B cell (primary cell): Measurements from ENCODE around the gene ABCA4. TPM values are rescaled to one million over a fixed set of nuclear protein-coding genes. Genes with fewer than 3 reads are reported as not detected.

ENCODE experiments used
- ATAC-seq: fragments of 200-7000 bp; cut with Tn5 transposase; one replicate; pipeline ENCODE4 v1.10.0; 2021; ENCODE audit warnings: low read depth, mild to moderate bottlenecking, moderate number of reproducible peaks, moderate library complexity
- CTCF ChIA-PET: fragments of 350-600 bp; sonication (Branson Sonifier 250); formaldehyde crosslinking; loops from one replicate; lab custom pipeline; 2021; ENCODE audit warnings: antibody characterized with exemption, inconsistent platforms; lab: Charles Lee
- POLR2A ChIA-PET: fragments of 350-600 bp; sonication (Branson Sonifier 250); formaldehyde crosslinking; loops from one replicate; lab custom pipeline; 2021; ENCODE audit warnings: antibody characterized with exemption; lab: Charles Lee
- DNase-seq: peaks from one replicate; pipeline ENCODE4 v3.0.0; 2013
- H2AFZ ChIP-seq: 2 replicates; pipeline ENCODE4 v1.6.1; 2012; ENCODE audit warnings: mild to moderate bottlenecking, low read depth, low read length; ENCODE audit not compliant: insufficient read depth, poor library complexity, severe bottlenecking
- H3K27ac ChIP-seq, 2 donors: 1 replicate in 1 of 2; 2 replicates in 1 of 2; pipeline ENCODE4 v1.5.1; 2012 to 2013; ENCODE audit warnings: low read length in 2 of 2, mild to moderate bottlenecking in 2 of 2, moderate library complexity in 1 of 2
- H3K27me3 ChIP-seq, 4 experiments: fragments of 200-600 bp in 1 of 4; sonication (generic) in 1 of 4; replicated peaks in 1 of 4; 1 replicate in 2 of 4; 2 replicates in 2 of 4; pipeline versions ENCODE4 v1.6.1 to v1.7.0; 2013 to 2016; ENCODE audit warnings: low read length in 3 of 4, mild to moderate bottlenecking in 2 of 4, mixed read lengths in 1 of 4, moderate library complexity in 1 of 4; ENCODE audit not compliant: insufficient read depth in 4 of 4, control insufficient read depth in 3 of 4; ENCODE audit errors: control extremely low read depth in 1 of 4
- H3K36me3 ChIP-seq, 2 experiments: replicated peaks in 1 of 2; 1 replicate in 1 of 2; 2 replicates in 1 of 2; pipeline versions ENCODE4 v1.6.1 to v1.7.1; 2013; ENCODE audit warnings: low read length in 1 of 2; ENCODE audit not compliant: insufficient read depth in 2 of 2, control insufficient read depth in 1 of 2; ENCODE audit errors: control extremely low read depth in 1 of 2, extremely low read depth in 1 of 2
- H3K4me1 ChIP-seq, 2 donors: fragments of 200-600 bp in 1 of 2; sonication (generic) in 1 of 2; 1 replicate in 1 of 2; 2 replicates in 1 of 2; pipeline versions ENCODE4 v1.5.1 to v1.6.1; 2013 to 2017; ENCODE audit warnings: low read length in 2 of 2; ENCODE audit not compliant: control insufficient read depth in 2 of 2, insufficient read depth in 2 of 2
- H3K4me2 ChIP-seq: replicated peaks from 2 replicates; pipeline ENCODE3; 2012; ENCODE audit warnings: mild to moderate bottlenecking, low read depth, low read length; ENCODE audit not compliant: poor library complexity, severe bottlenecking
- H3K4me3 ChIP-seq, 5 experiments: fragments of 200-600 bp in 1 of 5; sonication (generic) in 1 of 5; 1 replicate in 3 of 5; 2 replicates in 2 of 5; pipeline versions ENCODE4 v1.5.1 to v1.7.0; 2011 to 2016; ENCODE audit warnings: low read length in 4 of 5, mild to moderate bottlenecking in 4 of 5, low read depth in 2 of 5, control low read depth in 1 of 5, moderate library complexity in 1 of 5; ENCODE audit not compliant: insufficient read depth in 1 of 5; ENCODE audit errors: control extremely low read depth in 1 of 5, extremely low read depth in 1 of 5
- H3K79me2 ChIP-seq: fragments of 200-600 bp; sonication (generic); one replicate; pipeline ENCODE4 v1.6.0; 2016; ENCODE audit warnings: low read length; ENCODE audit not compliant: control insufficient read depth, insufficient read depth
- H3K9ac ChIP-seq: fragments of 200-600 bp; sonication (generic); 2 replicates; pipeline ENCODE4 v1.6.1; 2017; ENCODE audit warnings: mild to moderate bottlenecking, low read length, moderate library complexity
- H3K9me3 ChIP-seq, 3 donors: one replicate each; pipeline versions ENCODE4 v1.6.1 to v1.7.1; 2013; ENCODE audit warnings: low read length in 2 of 3; ENCODE audit not compliant: control insufficient read depth in 2 of 3, insufficient read depth in 1 of 3; ENCODE audit errors: control extremely low read depth in 1 of 3
- H4K20me1 ChIP-seq: 2 replicates; pipeline ENCODE4 v1.6.0; 2012; ENCODE audit warnings: mild to moderate bottlenecking, low read length; ENCODE audit not compliant: insufficient read depth, control insufficient read depth, poor library complexity, severe bottlenecking
- H3K27ac Mint-ChIP-seq: one replicate; pipeline ENCODE4 v1.8.0; 2021; ENCODE audit warnings: mixed read lengths
- H3K27me3 Mint-ChIP-seq: one replicate; pipeline ENCODE4 v1.8.0; 2021; ENCODE audit warnings: mixed read lengths
- H3K4me1 Mint-ChIP-seq: one replicate; pipeline ENCODE4 v1.8.0; 2021; ENCODE audit warnings: mixed read lengths
- H3K4me3 Mint-ChIP-seq: one replicate; pipeline ENCODE4 v1.8.0; 2021; ENCODE audit warnings: mixed read lengths
- H3K9me3 Mint-ChIP-seq: one replicate; pipeline ENCODE4 v1.8.0; 2022; ENCODE audit warnings: mixed read lengths; ENCODE audit not compliant: insufficient read depth
- EZH2 ChIP-seq: IDR thresholded peaks from 2 replicates; pipeline ENCODE4 v1.6.1; 2012; ENCODE audit warnings: borderline replicate concordance, low read depth, mild to moderate bottlenecking, moderate library complexity, low read length; ENCODE audit not compliant: insufficient read depth, poor library complexity, severe bottlenecking
- WGBS: methylation state at CpG from one replicate; pipeline ENCODE4 v1.1.5; 2013; ENCODE audit warnings: missing lambda C conversion rate; ENCODE audit not compliant: insufficient coverage; 5-methylcytosine and 5-hydroxymethylcytosine counted together
- intact Hi-C: fragments of 100-400 bp; cut with micrococcal nuclease; formaldehyde crosslinking; loops from one replicate; pipeline ENCODE4 v1.10.0; 2022
- polyA plus RNA-seq: library from polyadenylated mRNA; depleted of rRNA; stranded (reverse); fragments of >200 nt; gene quantifications from 2 replicates; pipeline ENCODE4 v1.2.3, GENCODE V29; 2012
- total RNA-seq, 2 donors: library from RNA; stranded (reverse); fragments of 120-200 nt in 1 of 2; gene quantifications; 1 replicate in 1 of 2; 2 replicates in 1 of 2; pipeline versions ENCODE4 v1.2.3 to v1.2.4, GENCODE V29; 2013 to 2022
- TF ChIP-seq, protein P1 (sequence below): fragments of 200-600 bp; IDR thresholded peaks from one replicate; pipeline ENCODE4 v1.8.0; 2022; ENCODE audit warnings: antibody characterized with exemption, mild to moderate bottlenecking

Gene ABCA4
- total and polyA plus RNA-seq, 2 donors (not counting 1 experiment from before 2014, with no cell fraction given), result not detected

DNA sequence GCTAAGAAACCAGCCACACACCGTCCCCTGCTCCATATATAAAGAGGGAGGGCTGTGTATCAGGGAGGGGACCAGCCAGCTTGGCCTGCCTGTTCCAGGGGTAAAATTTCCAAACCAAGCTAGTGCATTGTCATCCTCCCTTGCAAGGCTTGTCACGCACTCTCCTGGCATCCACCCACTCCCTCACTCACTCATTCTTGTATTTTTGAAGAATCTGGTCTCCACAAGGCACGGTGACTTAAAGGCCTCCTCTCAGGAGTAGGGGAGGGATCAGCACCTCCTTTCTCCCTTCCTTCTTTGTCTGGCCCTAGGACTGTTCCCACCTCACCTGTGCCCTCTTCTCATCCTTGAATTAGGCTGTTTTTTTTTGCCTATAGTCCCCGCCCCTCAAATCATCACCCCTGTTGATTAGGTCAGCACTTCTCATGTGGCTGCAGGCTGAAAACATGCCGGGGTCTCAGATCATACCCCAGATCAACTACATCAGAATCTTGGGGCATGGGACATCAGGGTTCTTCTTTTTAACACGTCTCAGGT lies 5.0 kb downstream of the ABCA4 start:
- intact Hi-C loops, result no loop called here
- no peaks in the 10 kb centered on the region for H3K79me2 ChIP-seq
- H3K4me1 Mint-ChIP-seq, result no peaks in the 10 kb centered on the region
- no peak for ATAC-seq
- DNase-seq, result no peak
- no peak for TF ChIP-seq EZH2
- TF ChIP-seq, protein P1, sequence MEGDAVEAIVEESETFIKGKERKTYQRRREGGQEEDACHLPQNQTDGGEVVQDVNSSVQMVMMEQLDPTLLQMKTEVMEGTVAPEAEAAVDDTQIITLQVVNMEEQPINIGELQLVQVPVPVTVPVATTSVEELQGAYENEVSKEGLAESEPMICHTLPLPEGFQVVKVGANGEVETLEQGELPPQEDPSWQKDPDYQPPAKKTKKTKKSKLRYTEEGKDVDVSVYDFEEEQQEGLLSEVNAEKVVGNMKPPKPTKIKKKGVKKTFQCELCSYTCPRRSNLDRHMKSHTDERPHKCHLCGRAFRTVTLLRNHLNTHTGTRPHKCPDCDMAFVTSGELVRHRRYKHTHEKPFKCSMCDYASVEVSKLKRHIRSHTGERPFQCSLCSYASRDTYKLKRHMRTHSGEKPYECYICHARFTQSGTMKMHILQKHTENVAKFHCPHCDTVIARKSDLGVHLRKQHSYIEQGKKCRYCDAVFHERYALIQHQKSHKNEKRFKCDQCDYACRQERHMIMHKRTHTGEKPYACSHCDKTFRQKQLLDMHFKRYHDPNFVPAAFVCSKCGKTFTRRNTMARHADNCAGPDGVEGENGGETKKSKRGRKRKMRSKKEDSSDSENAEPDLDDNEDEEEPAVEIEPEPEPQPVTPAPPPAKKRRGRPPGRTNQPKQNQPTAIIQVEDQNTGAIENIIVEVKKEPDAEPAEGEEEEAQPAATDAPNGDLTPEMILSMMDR, result no peak
- H2AFZ ChIP-seq, result no peak overlapping the region
- no peaks in the 10 kb centered on the region for H3K36me3 ChIP-seq
- H4K20me1 ChIP-seq, result no peaks in the 10 kb centered on the region
- H3K27ac ChIP-seq, result no peak overlapping the region
- no peaks in the 10 kb centered on the region for H3K4me1 ChIP-seq
- ChIA-PET POLR2A (no interaction called here), CTCF (no interaction called here)
- H3K27me3 Mint-ChIP-seq, result peaks cover 15% of the 10 kb centered on the region
- no peaks in the 10 kb centered on the region for H3K9me3 Mint-ChIP-seq
- H3K27ac Mint-ChIP-seq, result no peak overlapping the region
- WGBS, result 92% methylated on average over 4 of the region's 6 CpGs
- no peak overlapping the region for H3K4me3 Mint-ChIP-seq
- no peak overlapping the region for H3K4me2 ChIP-seq
- no peak overlapping the region for H3K9ac ChIP-seq
- no peak overlapping the region for H3K4me3 ChIP-seq
- no peaks in the 10 kb centered on the region for H3K9me3 ChIP-seq
- no peaks in the 10 kb centered on the region for H3K27me3 ChIP-seq

DNA sequence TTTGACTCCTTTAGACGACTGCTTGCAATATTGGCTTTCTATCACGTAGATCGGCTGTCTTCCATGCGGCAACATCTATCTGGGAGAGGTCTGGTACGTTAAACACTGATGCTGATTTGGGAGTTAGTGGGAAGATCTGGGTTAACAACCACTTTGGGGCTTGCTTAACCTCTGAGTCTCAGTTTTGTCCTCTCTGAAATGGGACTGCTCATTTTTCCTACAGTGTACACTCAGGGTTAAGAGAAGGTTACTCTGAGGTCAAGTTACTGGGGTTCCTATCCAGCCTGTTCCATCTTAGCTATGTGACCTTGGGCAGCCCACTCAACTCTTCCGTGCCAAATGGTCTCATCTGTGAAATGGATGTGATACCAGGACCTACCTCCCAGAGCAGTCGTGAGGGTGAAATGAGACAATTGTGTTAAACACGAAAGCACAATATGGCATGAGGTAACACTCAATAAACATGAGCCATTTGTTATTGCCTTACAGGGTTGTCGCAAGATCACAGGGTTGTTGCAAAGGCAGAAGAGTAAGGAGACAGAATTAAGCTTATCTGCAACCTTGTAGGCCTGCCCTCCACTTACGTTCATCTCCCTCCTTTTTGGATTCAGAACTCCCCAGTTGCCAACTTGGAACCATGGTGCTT lies 5.6 kb downstream of the ABCA4 start:
- no peak overlapping the region for H3K4me2 ChIP-seq
- ChIA-PET CTCF (no interaction called here), POLR2A (no interaction called here)
- Mint-ChIP-seq H3K4me1 (no peaks in the 10 kb centered on the region), H3K9me3 (no peaks in the 10 kb centered on the region), H3K4me3 (no peak overlapping the region), H3K27ac (no peak overlapping the region), H3K27me3 (peaks cover 15% of the 10 kb centered on the region)
- WGBS, result 97% methylated on average over 6 of the region's 10 CpGs
- no peaks in the 10 kb centered on the region for H3K27me3 ChIP-seq
- no peaks in the 10 kb centered on the region for H3K36me3 ChIP-seq
- TF ChIP-seq, protein P1, result no peak
- no peak for TF ChIP-seq EZH2
- H3K9me3 ChIP-seq, result peaks cover 0 to 3% (median 0%) of the 10 kb centered on the region in 3 donors
- H3K4me3 ChIP-seq, result no peak overlapping the region
- H2AFZ ChIP-seq, result no peak overlapping the region
- no peaks in the 10 kb centered on the region for H3K4me1 ChIP-seq
- H3K79me2 ChIP-seq, result no peaks in the 10 kb centered on the region
- no peaks in the 10 kb centered on the region for H4K20me1 ChIP-seq
- H3K27ac ChIP-seq, result no peak overlapping the region
- no peak overlapping the region for H3K9ac ChIP-seq
- no peak for ATAC-seq
- intact Hi-C loops, result no loop called here
- no peak for DNase-seq
